HG02610 (cell line): Measurements from ENCODE around the gene ADPRM.

Experiments
- ATAC-seq: cut with Tn5 transposase; IDR thresholded peaks from one replicate; pipeline ENCODE4 v1.9.1; 2021; ENCODE audit warnings: mild to moderate bottlenecking, moderate library complexity; ENCODE audit not compliant: unreplicated experiment

ADPRM gene

GRCh38 chr17:10738521-10739258, 41.3 kb downstream of the ADPRM start:
- no peak for ATAC-seq

- ATAC-seq: no peak
These were observed 42.0 kb downstream of the ADPRM start for GRCh38 chr17:10739386-10739785.

GRCh38 chr17:10741416-10742135, 44.2 kb downstream of the ADPRM start:
- ATAC-seq: no peak

- no peak for ATAC-seq
These were observed 45.0 kb downstream of the ADPRM start for GRCh38 chr17:10742431-10742830.

GRCh38 chr17:10743316-10744009, 46.1 kb downstream of the ADPRM start:
- ATAC-seq: no peak

- no peak for ATAC-seq
These were observed 47.2 kb downstream of the ADPRM start for GRCh38 chr17:10744501-10745000.

- no peak for ATAC-seq
These were observed 47.8 kb downstream of the ADPRM start for GRCh38 chr17:10745231-10745630.

- no peak for ATAC-seq
These were observed 51.3 kb downstream of the ADPRM start for GRCh38 chr17:10748531-10749181.

- ATAC-seq: no peak
These were observed 52.8 kb downstream of the ADPRM start for GRCh38 chr17:10750210-10750609.

- no peak for ATAC-seq
These were observed 54.2 kb downstream of the ADPRM start for GRCh38 chr17:10751563-10751962.

- no peak for ATAC-seq
These were observed 55.3 kb downstream of the ADPRM start for GRCh38 chr17:10752696-10753095.

GRCh38 chr17:10754109-10754508, 56.7 kb downstream of the ADPRM start:
- no peak for ATAC-seq

- no peak for ATAC-seq
These were observed 57.6 kb downstream of the ADPRM start for GRCh38 chr17:10754861-10755591.

- no peak for ATAC-seq
These were observed 58.3 kb downstream of the ADPRM start for GRCh38 chr17:10755592-10756127.

GRCh38 chr17:10756185-10756584, 58.8 kb downstream of the ADPRM start:
- no peak for ATAC-seq

GRCh38 chr17:10756619-10757018, 59.2 kb downstream of the ADPRM start:
- no peak for ATAC-seq

GRCh38 chr17:10757067-10757466, 59.7 kb downstream of the ADPRM start:
- no peak for ATAC-seq

- no peak for ATAC-seq
These were observed 60.3 kb downstream of the ADPRM start for GRCh38 chr17:10757647-10758046.

GRCh38 chr17:10758062-10758461, 60.7 kb downstream of the ADPRM start:
- ATAC-seq: no peak
